ENCODE results near the gene PEX5L.
A peak's percentile ranks its signal among the peaks of the same experiment; 100 is the strongest.

PEX5L gene

GRCh38 chr3:179825527-179826246 is 211.1 kb downstream of the PEX5L start:
- Mint-ChIP-seq H3K27ac (no peak overlapping the region), H3K9me3 (no peaks in the 10 kb centered on the region), H3K27me3 (peaks cover 13 to 20% of the 10 kb centered on the region in 2 donors), H3K4me1 (ENCODE audit: low read depth in 2 of 2) (no peaks in the 10 kb centered on the region), H3K36me3 (ENCODE audit: insufficient read depth) (no peaks in the 10 kb centered on the region), H3K4me3 (no peak overlapping the region)
- DNase-seq = no peak
- ATAC-seq (replicated peaks) = no peak

- ATAC-seq (replicated peaks) (no peak), DNase-seq (no peak)
- H3K9me3 Mint-ChIP-seq = no peaks in the 10 kb centered on the region
- peaks cover 33 to 37% of the 10 kb centered on the region in 2 donors for H3K27me3 Mint-ChIP-seq
- H3K27ac Mint-ChIP-seq = no peak overlapping the region
- H3K4me3 Mint-ChIP-seq = no peak overlapping the region
- no peaks in the 10 kb centered on the region for H3K4me1 Mint-ChIP-seq (ENCODE audit: low read depth in 2 of 2)
- no peaks in the 10 kb centered on the region for H3K36me3 Mint-ChIP-seq (ENCODE audit: insufficient read depth)
Observed at GRCh38 chr3:179822296-179822695, 214.4 kb downstream of the PEX5L start.

- Mint-ChIP-seq H3K4me1 (ENCODE audit: low read depth in 2 of 2) (no peaks in the 10 kb centered on the region), H3K27me3 (peaks cover 30 to 33% of the 10 kb centered on the region in 2 donors), H3K27ac (no peak overlapping the region), H3K36me3 (ENCODE audit: insufficient read depth) (no peaks in the 10 kb centered on the region), H3K9me3 (no peaks in the 10 kb centered on the region), H3K4me3 (no peak overlapping the region)
- no peak for DNase-seq
- ATAC-seq (replicated peaks) = no peak
Observed at GRCh38 chr3:179819379-179819778, 217.4 kb downstream of the PEX5L start.

- Mint-ChIP-seq H3K4me3 (no peak overlapping the region), H3K27ac (peak overlapping the region in 1 of 2 donors; percentile 1), H3K27me3 (no peaks in the 10 kb centered on the region), H3K36me3 (ENCODE audit: insufficient read depth) (no peaks in the 10 kb centered on the region), H3K9me3 (no peaks in the 10 kb centered on the region), H3K4me1 (ENCODE audit: low read depth in 2 of 2) (no peaks in the 10 kb centered on the region)
- ATAC-seq (replicated peaks) (no peak), DNase-seq (no peak)
Observed at GRCh38 chr3:179812096-179812382, 224.7 kb downstream of the PEX5L start.

GRCh38 chr3:179811321-179812095 is 225.2 kb downstream of the PEX5L start:
- Mint-ChIP-seq H3K27ac (peak overlapping the region in 1 of 2 donors; percentile 1), H3K9me3 (no peaks in the 10 kb centered on the region), H3K36me3 (ENCODE audit: insufficient read depth) (no peaks in the 10 kb centered on the region), H3K27me3 (no peaks in the 10 kb centered on the region), H3K4me1 (ENCODE audit: low read depth in 2 of 2) (no peaks in the 10 kb centered on the region), H3K4me3 (no peak overlapping the region)
- no peak for DNase-seq
- peak; percentile 24 for ATAC-seq (replicated peaks)

GRCh38 chr3:179809639-179810038 is 227.1 kb downstream of the PEX5L start:
- no peak for DNase-seq
- Mint-ChIP-seq H3K4me1 (ENCODE audit: low read depth in 2 of 2) (no peaks in the 10 kb centered on the region), H3K4me3 (no peak overlapping the region), H3K36me3 (ENCODE audit: insufficient read depth) (no peaks in the 10 kb centered on the region), H3K27me3 (peaks cover 3 to 6% of the 10 kb centered on the region in 2 donors), H3K27ac (no peak overlapping the region), H3K9me3 (no peaks in the 10 kb centered on the region)
- no peak for ATAC-seq (replicated peaks)

- H3K9me3 Mint-ChIP-seq = no peaks in the 10 kb centered on the region
- no peak for DNase-seq
- no peaks in the 10 kb centered on the region for H3K36me3 Mint-ChIP-seq (ENCODE audit: insufficient read depth)
- peaks cover 13 to 16% of the 10 kb centered on the region in 2 donors for H3K27me3 Mint-ChIP-seq
- no peak for ATAC-seq (replicated peaks)
- H3K4me3 Mint-ChIP-seq = no peak overlapping the region
- no peaks in the 10 kb centered on the region for H3K4me1 Mint-ChIP-seq (ENCODE audit: low read depth in 2 of 2)
- no peak overlapping the region for H3K27ac Mint-ChIP-seq
Observed at GRCh38 chr3:179807588-179807987, 229.1 kb downstream of the PEX5L start.

- Mint-ChIP-seq H3K4me3 (no peak overlapping the region), H3K4me1 (ENCODE audit: low read depth in 2 of 2) (no peaks in the 10 kb centered on the region), H3K36me3 (ENCODE audit: insufficient read depth) (no peaks in the 10 kb centered on the region), H3K9me3 (no peaks in the 10 kb centered on the region), H3K27me3 (peaks cover 13 to 16% of the 10 kb centered on the region in 2 donors), H3K27ac (no peak overlapping the region)
- no peak for DNase-seq
- ATAC-seq (replicated peaks) = no peak
Observed at GRCh38 chr3:179806177-179806576, 230.6 kb downstream of the PEX5L start.

GRCh38 chr3:179801856-179802255 is 234.9 kb downstream of the PEX5L start:
- H3K9me3 Mint-ChIP-seq = no peaks in the 10 kb centered on the region
- ATAC-seq (replicated peaks) = no peak
- no peaks in the 10 kb centered on the region for H3K4me1 Mint-ChIP-seq (ENCODE audit: low read depth in 2 of 2)
- no peak for DNase-seq
- no peaks in the 10 kb centered on the region for H3K36me3 Mint-ChIP-seq (ENCODE audit: insufficient read depth)
- H3K27me3 Mint-ChIP-seq = peaks cover 13 to 16% of the 10 kb centered on the region in 2 donors
- H3K4me3 Mint-ChIP-seq = no peak overlapping the region
- H3K27ac Mint-ChIP-seq = no peak overlapping the region

- Mint-ChIP-seq H3K9me3 (no peaks in the 10 kb centered on the region), H3K4me3 (no peak overlapping the region), H3K27ac (no peak overlapping the region), H3K36me3 (ENCODE audit: insufficient read depth) (no peaks in the 10 kb centered on the region), H3K27me3 (peaks cover 12 to 16% of the 10 kb centered on the region in 2 donors), H3K4me1 (ENCODE audit: low read depth in 2 of 2) (no peaks in the 10 kb centered on the region)
- ATAC-seq (replicated peaks) (no peak), DNase-seq (no peak)
Observed at GRCh38 chr3:179801263-179801662, 235.5 kb downstream of the PEX5L start.

GRCh38 chr3:179797192-179797591 is 239.5 kb downstream of the PEX5L start:
- H3K36me3 Mint-ChIP-seq (ENCODE audit: insufficient read depth) = no peaks in the 10 kb centered on the region

GRCh38 chr3:179796421-179796820 is 240.3 kb downstream of the PEX5L start:
- ATAC-seq (replicated peaks) = no peak
- Mint-ChIP-seq H3K9me3 (no peaks in the 10 kb centered on the region), H3K4me3 (no peak overlapping the region), H3K27ac (no peak overlapping the region), H3K36me3 (ENCODE audit: insufficient read depth) (no peaks in the 10 kb centered on the region), H3K4me1 (ENCODE audit: low read depth in 2 of 2) (no peaks in the 10 kb centered on the region), H3K27me3 (no peaks in the 10 kb centered on the region)
- no peak for DNase-seq

More at GRCh38 chr3:179797192-179797591, 239.5 kb downstream of the PEX5L start:
- DNase-seq (no peak), ATAC-seq (replicated peaks) (no peak)
- H3K27me3 Mint-ChIP-seq = no peaks in the 10 kb centered on the region
- no peaks in the 10 kb centered on the region for H3K9me3 Mint-ChIP-seq
- H3K27ac Mint-ChIP-seq = no peak overlapping the region
- no peaks in the 10 kb centered on the region for H3K4me1 Mint-ChIP-seq (ENCODE audit: low read depth in 2 of 2)
- no peak overlapping the region for H3K4me3 Mint-ChIP-seq

- no peak for DNase-seq
- H3K27ac Mint-ChIP-seq = no peak overlapping the region
- H3K36me3 Mint-ChIP-seq (ENCODE audit: insufficient read depth) = no peaks in the 10 kb centered on the region
- H3K4me1 Mint-ChIP-seq (ENCODE audit: low read depth in 2 of 2) = no peaks in the 10 kb centered on the region
- no peaks in the 10 kb centered on the region for H3K27me3 Mint-ChIP-seq
- no peak for ATAC-seq (replicated peaks)
- no peaks in the 10 kb centered on the region for H3K9me3 Mint-ChIP-seq
- H3K4me3 Mint-ChIP-seq = no peak overlapping the region
Observed at GRCh38 chr3:179794355-179794754, 242.4 kb downstream of the PEX5L start.

GRCh38 chr3:179791793-179792192 is 244.9 kb downstream of the PEX5L start:
- Mint-ChIP-seq H3K27me3 (no peaks in the 10 kb centered on the region), H3K36me3 (ENCODE audit: insufficient read depth) (no peaks in the 10 kb centered on the region), H3K4me3 (no peak overlapping the region), H3K9me3 (no peaks in the 10 kb centered on the region), H3K4me1 (ENCODE audit: low read depth in 2 of 2) (no peaks in the 10 kb centered on the region), H3K27ac (no peak overlapping the region)
- DNase-seq (no peak), ATAC-seq (replicated peaks) (no peak)
